ENCODE data around the gene KDELR1. TPM values are rescaled to one million over a fixed set of nuclear protein-coding genes. Genes with fewer than 3 reads are reported as not detected.
A peak's percentile ranks its signal among the peaks of the same experiment; 100 is the strongest.

Gene KDELR1
- 10 to 100 TPM; 81.5 to 83.8 TPM for total RNA-seq

GRCh38 chr19:48391100-48392005, at the start of gene KDELR1:
Gene KDELR1 (minus strand): TSS chr19:48391551. CDS start chr19:48391358, 193 bp downstream.
- intact Hi-C loops (cut with micrococcal nuclease), result loop anchor here (1.0 to 5.0 kb wide), 4 partner anchors 27 to 191 kb away; partner anchors contain the start of genes GRWD1 and SYNGR4
- peaks cover 11% of the 10 kb centered on the region for H3K36me3 Mint-ChIP-seq (ENCODE audit: low read depth)
- CTCF ChIA-PET, result interaction anchor here (0.6 to 2.2 kb wide), 29 partner anchors 10 to 941 kb away, joined by 3 to 14 read pairs (median 4); partner anchors contain the start of genes SYNGR4 and TMEM143
- peak; percentile 73 for DNase-seq
- H3K4me1 Mint-ChIP-seq (ENCODE audit: low read depth), result peaks cover 36% of the 10 kb centered on the region
- H3K9me3 Mint-ChIP-seq, result no peaks in the 10 kb centered on the region
- H3K27ac Mint-ChIP-seq, result peak within 1 kb of the TSS; percentile 90
- peaks cover 27% of the 10 kb centered on the region for H3K27me3 Mint-ChIP-seq (ENCODE audit: low read depth)
- peak within 1 kb of the TSS; percentile 94 for H3K4me3 Mint-ChIP-seq

GRCh38 chr19:48436586-48436985, 45.2 kb upstream of the KDELR1 start:
- Mint-ChIP-seq H3K27ac (no peak overlapping the region), H3K36me3 (ENCODE audit: low read depth) (no peaks in the 10 kb centered on the region), H3K4me3 (no peak overlapping the region), H3K27me3 (ENCODE audit: low read depth) (peaks cover 13% of the 10 kb centered on the region), H3K4me1 (ENCODE audit: low read depth) (no peaks in the 10 kb centered on the region), H3K9me3 (no peaks in the 10 kb centered on the region)
- intact Hi-C loops (cut with micrococcal nuclease), result no loop called here
- CTCF ChIA-PET, result no interaction called here
- DNase-seq, result no peak

- Mint-ChIP-seq H3K27ac (no peak overlapping the region), H3K4me1 (ENCODE audit: low read depth) (no peaks in the 10 kb centered on the region), H3K4me3 (no peak overlapping the region), H3K27me3 (ENCODE audit: low read depth) (peaks cover 7% of the 10 kb centered on the region), H3K9me3 (no peaks in the 10 kb centered on the region), H3K36me3 (ENCODE audit: low read depth) (no peaks in the 10 kb centered on the region)
- no peak for DNase-seq
- CTCF ChIA-PET, result interaction anchor here (1.2 kb wide), 1 partner anchor 16 kb away, joined by 3 read pairs; no protein-coding TSS in a partner anchor
- intact Hi-C loops (cut with micrococcal nuclease), result no loop called here
Measured at GRCh38 chr19:48433337-48433736, 42.0 kb upstream of the KDELR1 start.

- peaks cover 5% of the 10 kb centered on the region for H3K4me1 Mint-ChIP-seq (ENCODE audit: low read depth)
- no peak for DNase-seq
- H3K4me3 Mint-ChIP-seq, result no peak overlapping the region
- intact Hi-C loops (cut with micrococcal nuclease), result no loop called here
- H3K36me3 Mint-ChIP-seq (ENCODE audit: low read depth), result no peaks in the 10 kb centered on the region
- CTCF ChIA-PET, result interaction anchor here (1.7 kb wide), 1 partner anchor 61 kb away, joined by 4 read pairs; no protein-coding TSS in a partner anchor
- H3K27ac Mint-ChIP-seq, result no peak overlapping the region
- no peaks in the 10 kb centered on the region for H3K9me3 Mint-ChIP-seq
- no peaks in the 10 kb centered on the region for H3K27me3 Mint-ChIP-seq (ENCODE audit: low read depth)
Measured at GRCh38 chr19:48428670-48429069, 37.3 kb upstream of the KDELR1 start.

GRCh38 chr19:48424694-48425219, 33.4 kb upstream of the KDELR1 start:
- intact Hi-C loops (cut with micrococcal nuclease), result no loop called here
- Mint-ChIP-seq H3K4me1 (ENCODE audit: low read depth) (peaks cover 5% of the 10 kb centered on the region), H3K27me3 (ENCODE audit: low read depth) (no peaks in the 10 kb centered on the region), H3K4me3 (no peak overlapping the region), H3K36me3 (ENCODE audit: low read depth) (no peaks in the 10 kb centered on the region), H3K27ac (no peak overlapping the region), H3K9me3 (no peaks in the 10 kb centered on the region)
- CTCF ChIA-PET, result no interaction called here
- DNase-seq, result no peak

- peaks cover 15% of the 10 kb centered on the region for H3K4me1 Mint-ChIP-seq (ENCODE audit: low read depth)
- H3K36me3 Mint-ChIP-seq (ENCODE audit: low read depth), result no peaks in the 10 kb centered on the region
- no peak overlapping the region for H3K27ac Mint-ChIP-seq
- H3K4me3 Mint-ChIP-seq, result no peak overlapping the region
- DNase-seq, result no peak
- CTCF ChIA-PET, result no interaction called here
- H3K9me3 Mint-ChIP-seq, result no peaks in the 10 kb centered on the region
- peaks cover 10% of the 10 kb centered on the region for H3K27me3 Mint-ChIP-seq (ENCODE audit: low read depth)
- intact Hi-C loops (cut with micrococcal nuclease), result no loop called here
Measured at GRCh38 chr19:48421548-48421947, 30.2 kb upstream of the KDELR1 start.

GRCh38 chr19:48419158-48419920, 28.0 kb upstream of the KDELR1 start:
- CTCF ChIA-PET, result no interaction called here
- peak overlapping the region; percentile 57 for H3K4me3 Mint-ChIP-seq
- H3K27me3 Mint-ChIP-seq (ENCODE audit: low read depth), result peaks cover 13% of the 10 kb centered on the region
- peaks cover 22% of the 10 kb centered on the region for H3K4me1 Mint-ChIP-seq (ENCODE audit: low read depth)
- no peaks in the 10 kb centered on the region for H3K9me3 Mint-ChIP-seq
- no peak overlapping the region for H3K27ac Mint-ChIP-seq
- peak; percentile 77 for DNase-seq
- intact Hi-C loops (cut with micrococcal nuclease), result loop anchor here (2.0 kb wide), 1 partner anchor 57 kb away; the partner anchor contains the start of gene TMEM143
- no peaks in the 10 kb centered on the region for H3K36me3 Mint-ChIP-seq (ENCODE audit: low read depth)

GRCh38 chr19:48418317-48419064, 27.1 kb upstream of the KDELR1 start:
- peaks cover 26% of the 10 kb centered on the region for H3K4me1 Mint-ChIP-seq (ENCODE audit: low read depth)
- H3K27ac Mint-ChIP-seq, result peak overlapping the region; percentile 16
- H3K27me3 Mint-ChIP-seq (ENCODE audit: low read depth), result peaks cover 13% of the 10 kb centered on the region
- H3K36me3 Mint-ChIP-seq (ENCODE audit: low read depth), result no peaks in the 10 kb centered on the region
- H3K4me3 Mint-ChIP-seq, result peak overlapping the region; percentile 57
- no peaks in the 10 kb centered on the region for H3K9me3 Mint-ChIP-seq
- CTCF ChIA-PET, result no interaction called here
- no peak for DNase-seq
- intact Hi-C loops (cut with micrococcal nuclease), result loop anchor here (2.0 kb wide), 1 partner anchor 56 kb away; the partner anchor contains the start of gene TMEM143

- peaks cover 13% of the 10 kb centered on the region for H3K27me3 Mint-ChIP-seq (ENCODE audit: low read depth)
- intact Hi-C loops (cut with micrococcal nuclease), result no loop called here
- CTCF ChIA-PET, result interaction anchor here (0.9 kb wide), 1 partner anchor 16 kb away, joined by 3 read pairs; no protein-coding TSS in a partner anchor
- H3K9me3 Mint-ChIP-seq, result no peaks in the 10 kb centered on the region
- H3K4me1 Mint-ChIP-seq (ENCODE audit: low read depth), result peaks cover 26% of the 10 kb centered on the region
- H3K4me3 Mint-ChIP-seq, result no peak overlapping the region
- DNase-seq, result no peak
- H3K36me3 Mint-ChIP-seq (ENCODE audit: low read depth), result no peaks in the 10 kb centered on the region
- H3K27ac Mint-ChIP-seq, result no peak overlapping the region
Measured at GRCh38 chr19:48417421-48417820, 26.1 kb upstream of the KDELR1 start.

GRCh38 chr19:48415806-48416221, 24.5 kb upstream of the KDELR1 start:
- DNase-seq, result no peak
- peaks cover 13% of the 10 kb centered on the region for H3K27me3 Mint-ChIP-seq (ENCODE audit: low read depth)
- intact Hi-C loops (cut with micrococcal nuclease), result no loop called here
- no peak overlapping the region for H3K27ac Mint-ChIP-seq
- H3K36me3 Mint-ChIP-seq (ENCODE audit: low read depth), result no peaks in the 10 kb centered on the region
- peaks cover 26% of the 10 kb centered on the region for H3K4me1 Mint-ChIP-seq (ENCODE audit: low read depth)
- H3K9me3 Mint-ChIP-seq, result no peaks in the 10 kb centered on the region
- CTCF ChIA-PET, result interaction anchor here (0.7 to 0.8 kb wide), 2 partner anchors 10 to 25 kb away, joined by 3 to 6 read pairs; partner anchors contain the start of gene KDELR1
- H3K4me3 Mint-ChIP-seq, result peak overlapping the region; percentile 36

GRCh38 chr19:48415395-48415794, 24.0 kb upstream of the KDELR1 start:
- Mint-ChIP-seq H3K4me1 (ENCODE audit: low read depth) (peaks cover 26% of the 10 kb centered on the region), H3K36me3 (ENCODE audit: low read depth) (no peaks in the 10 kb centered on the region), H3K27ac (no peak overlapping the region), H3K4me3 (peak overlapping the region; percentile 36), H3K9me3 (no peaks in the 10 kb centered on the region), H3K27me3 (ENCODE audit: low read depth) (peaks cover 13% of the 10 kb centered on the region)
- intact Hi-C loops (cut with micrococcal nuclease), result no loop called here
- CTCF ChIA-PET, result no interaction called here
- DNase-seq, result peak; percentile 84

Data from activated naive CD4-positive, alpha-beta T cell treated with anti-CD3 and anti-CD28 coated beads for 36 hours (primary cell).